NOMO-1 treated with dmso at 0.1 percent for 144 hours (cell line): ENCODE data around the gene RPL27A.
A peak's percentile ranks its signal among the peaks of the same experiment; 100 is the strongest.

ENCODE experiments used
- DNase-seq: peaks from one replicate; lab custom pipeline; 2025; ENCODE audit not compliant: unreplicated experiment; lab: John Stamatoyannopoulos, UW

The RPL27A gene

DNA sequence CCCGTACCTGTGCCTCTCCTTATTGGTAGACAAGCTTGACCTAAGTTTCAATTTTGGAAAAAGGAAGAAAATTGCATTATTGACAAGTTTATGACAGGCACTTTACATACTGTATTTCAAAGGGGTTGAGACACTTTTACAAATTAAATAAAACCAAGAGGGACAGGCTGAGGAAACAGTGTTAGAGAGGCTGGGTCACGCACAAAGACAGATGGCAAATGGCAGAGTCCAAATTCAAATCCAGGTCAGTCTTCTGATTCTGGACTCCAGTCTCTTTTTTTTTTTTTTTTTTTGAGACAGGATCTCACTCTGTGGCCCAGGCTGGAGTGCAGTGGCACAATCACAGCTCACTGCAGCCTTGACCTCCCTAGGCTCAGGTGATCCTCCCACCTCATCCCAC, 10.2 kb upstream of the RPL27A start:
- no peak for DNase-seq

DNA sequence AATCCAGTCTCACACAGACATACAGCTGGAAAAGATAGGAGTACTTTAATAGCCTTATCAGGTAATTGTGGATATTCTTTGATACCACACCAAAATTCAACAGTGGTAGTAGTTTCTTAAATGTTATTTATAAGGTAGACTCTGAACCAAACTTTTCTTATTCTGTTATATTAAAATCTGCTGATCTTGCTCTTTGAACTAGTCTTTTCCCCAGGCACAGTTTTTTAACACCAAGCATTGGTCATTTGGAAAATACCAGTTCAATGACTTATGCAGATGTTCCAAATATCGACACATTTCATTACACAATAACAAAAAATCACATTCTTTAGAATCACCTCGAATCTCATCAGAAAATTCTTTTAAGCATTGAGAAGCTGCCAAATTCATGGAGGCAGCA, 7.7 kb upstream of the RPL27A start:
- DNase-seq = no peak

GRCh38 chr11:8676458-8676857, 6.1 kb upstream of the RPL27A start:
- DNase-seq = no peak

DNA sequence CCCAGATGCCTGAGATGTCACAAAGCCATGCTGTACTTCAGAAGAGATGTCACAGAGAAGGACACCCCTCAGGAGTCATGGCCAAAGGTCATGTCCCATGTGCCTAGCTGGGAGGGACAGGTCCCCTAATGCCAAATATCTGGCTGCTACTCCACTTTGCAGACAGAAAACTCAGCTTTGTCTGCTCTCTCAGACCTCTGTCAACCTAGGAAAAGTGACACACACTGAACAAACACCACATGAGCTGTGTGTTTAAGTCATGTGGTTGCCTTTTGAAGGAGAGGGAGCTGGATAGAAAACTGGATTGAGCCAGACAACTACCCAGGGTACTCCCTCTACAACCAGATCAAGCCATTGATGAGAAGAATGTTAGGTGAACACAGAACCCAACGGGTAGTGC, 3.6 kb upstream of the RPL27A start:
- no peak for DNase-seq

GRCh38 chr11:8681837-8682302, 722 bp upstream of the RPL27A start:
- no peak for DNase-seq

- no peak for DNase-seq
Observed at GRCh38 chr11:8683115-8683807, 669 bp downstream of the RPL27A start.

- DNase-seq = no peak
Observed at GRCh38 chr11:8684600-8685290, 2.2 kb downstream of the RPL27A start.

GRCh38 chr11:8685306-8685705, 2.7 kb downstream of the RPL27A start:
- DNase-seq = no peak

GRCh38 chr11:8685820-8686219, 3.2 kb downstream of the RPL27A start:
- no peak for DNase-seq

DNA sequence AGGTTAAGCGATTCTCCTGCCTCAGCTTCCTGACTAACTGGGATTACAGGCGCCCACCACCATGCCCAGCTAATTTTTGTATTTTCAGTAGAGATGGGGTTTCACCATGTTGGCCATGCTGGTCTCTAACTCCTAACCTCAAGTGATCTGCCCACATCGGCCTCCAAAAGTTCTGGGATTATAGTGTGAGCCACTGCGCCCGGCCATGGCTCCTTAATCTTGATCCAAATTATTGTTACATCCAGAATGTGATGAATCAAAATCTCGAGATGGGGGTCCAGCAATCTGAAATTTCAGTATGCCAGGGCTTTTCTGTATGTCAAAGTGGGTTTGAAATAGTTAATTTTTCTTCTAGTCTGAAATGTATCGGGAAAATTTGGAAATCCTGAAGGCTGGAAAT, 3.7 kb downstream of the RPL27A start:
- no peak for DNase-seq

- peak; percentile 93 for DNase-seq
Observed at GRCh38 chr11:8688414-8689362, 6.1 kb downstream of the RPL27A start.

DNA sequence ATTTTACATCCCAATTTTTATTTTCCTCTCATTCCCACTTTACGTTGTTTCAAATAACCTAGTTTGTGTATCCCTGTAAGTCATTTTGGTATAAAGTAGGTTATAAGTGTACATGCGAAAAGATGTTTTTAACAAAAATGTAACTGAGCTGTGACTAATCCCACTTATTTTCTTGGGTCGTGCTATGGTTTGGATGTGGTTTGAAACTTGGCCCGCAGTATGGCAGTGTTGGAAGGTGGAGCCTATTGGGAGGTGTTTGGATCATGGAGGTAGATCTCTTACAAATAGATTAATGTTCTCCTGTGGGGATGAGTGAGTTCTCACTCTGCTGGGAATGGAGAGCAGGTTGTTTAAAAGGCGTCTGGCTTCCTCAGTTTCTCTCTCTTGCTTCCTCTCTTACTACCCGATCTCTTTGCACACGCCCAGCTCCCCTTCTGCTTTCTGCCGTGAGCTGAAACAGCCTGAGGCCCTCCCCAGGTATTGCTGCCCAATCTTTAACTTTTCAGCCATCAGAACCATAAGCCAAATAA, 7.2 kb downstream of the RPL27A start:
- no peak for DNase-seq

GRCh38 chr11:8690374-8691342, 8.1 kb downstream of the RPL27A start:
- DNase-seq = no peak

DNA sequence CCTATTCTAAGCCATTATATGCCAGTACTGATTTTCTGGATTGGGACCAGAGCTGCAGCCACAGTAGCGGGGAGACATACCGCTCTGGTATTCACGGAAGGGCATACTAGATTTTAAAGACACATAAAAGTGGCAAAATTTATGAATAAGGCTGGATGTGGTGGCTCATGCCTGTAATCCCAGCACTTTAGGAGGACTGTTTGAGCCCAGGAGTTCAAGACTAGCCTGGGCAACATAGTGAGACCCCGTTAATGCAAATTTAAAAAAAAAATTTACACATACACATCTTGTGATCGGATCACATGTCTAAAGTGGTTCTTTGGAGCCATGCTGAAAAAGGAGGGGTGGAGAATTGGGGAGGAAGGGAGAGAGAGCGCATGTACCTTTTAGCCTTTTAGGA, 9.0 kb downstream of the RPL27A start:
- no peak for DNase-seq

DNA sequence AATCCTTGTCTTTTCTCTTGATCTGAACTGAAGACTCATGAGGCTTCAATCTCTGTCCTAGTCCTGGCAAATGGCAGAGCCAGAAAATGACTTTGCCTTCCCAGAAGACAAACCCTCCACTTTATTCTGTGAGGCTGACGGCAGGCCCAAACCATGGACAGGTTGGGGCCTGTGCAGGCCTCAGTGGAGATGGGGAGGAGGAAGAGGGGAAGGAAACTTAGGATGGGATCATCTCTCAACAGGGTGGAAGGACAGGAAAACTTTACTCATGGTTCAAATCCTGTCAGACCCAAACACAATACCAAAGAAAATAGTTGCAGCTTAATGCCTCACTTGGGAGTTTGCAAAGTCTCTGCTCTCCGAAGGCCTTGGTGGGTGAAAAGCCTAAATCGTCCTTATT, 9.8 kb downstream of the RPL27A start:
- no peak for DNase-seq

GRCh38 chr11:8693010-8693551, 10.5 kb downstream of the RPL27A start:
- DNase-seq = no peak

GRCh38 chr11:8693555-8693954, 11.0 kb downstream of the RPL27A start:
- DNase-seq = no peak

- DNase-seq = no peak
Observed at GRCh38 chr11:8694137-8694536, 11.5 kb downstream of the RPL27A start.

DNA sequence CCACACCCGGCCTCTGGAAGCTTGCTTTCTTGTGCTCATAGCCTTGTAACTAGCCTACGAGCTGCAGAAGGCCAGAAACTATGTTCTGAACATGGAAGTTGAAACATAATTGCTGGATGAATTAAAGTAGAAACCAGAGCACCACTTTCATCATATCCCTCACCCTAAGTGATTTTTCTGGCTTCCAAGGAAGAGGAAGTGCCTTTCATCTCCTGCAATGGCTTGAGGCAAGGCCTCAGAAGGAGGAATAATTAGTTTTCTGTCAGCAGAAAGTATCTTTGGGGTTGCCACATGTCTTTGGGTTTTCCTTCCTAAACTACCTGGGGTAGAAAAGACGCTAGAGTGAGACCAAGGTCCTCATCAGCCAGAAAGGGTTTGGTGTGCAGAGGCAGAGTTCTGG, 14.5 kb downstream of the RPL27A start:
- DNase-seq = peak; percentile 67

GRCh38 chr11:8698379-8698851, 15.8 kb downstream of the RPL27A start:
- DNase-seq = no peak
